Activated CD8-positive, alpha-beta memory T cell treated with anti-CD3 and anti-CD28 coated beads for 36 hours (primary cell): ENCODE results near the gene OSTM1. TPM values are rescaled to one million over a fixed set of nuclear protein-coding genes. Genes with fewer than 3 reads are reported as not detected.

Source experiments
- CTCF ChIA-PET: fragments of 350-600 bp; sonication (Branson Sonifier 250); formaldehyde crosslinking; loops from one replicate; lab custom pipeline; 2021; ENCODE audit warnings: antibody characterized with exemption; lab: Charles Lee
- POLR2A ChIA-PET: fragments of 350-600 bp; sonication (Branson Sonifier 250); formaldehyde crosslinking; loops from one replicate; lab custom pipeline; 2021; ENCODE audit warnings: antibody characterized with exemption; lab: Charles Lee
- total RNA-seq, 2 experiments: library from RNA; stranded (reverse); gene quantifications; one replicate each; pipeline ENCODE4 v1.2.3, GENCODE V29; 2021

Gene OSTM1
- 10 to 100 TPM; 18.9 to 21.9 TPM for total RNA-seq

GRCh38 chr6:108074359-108075144 lies at the start of gene OSTM1:
TSS of gene OSTM1 (minus strand) at chr6:108074741. CDS start at chr6:108074651, 90 bp downstream.
- CTCF ChIA-PET: no interaction called here
- POLR2A ChIA-PET: interaction anchor here (0.8 kb wide), 1 partner anchor 117 kb away, joined by 4 read pairs; no protein-coding TSS in a partner anchor

DNA sequence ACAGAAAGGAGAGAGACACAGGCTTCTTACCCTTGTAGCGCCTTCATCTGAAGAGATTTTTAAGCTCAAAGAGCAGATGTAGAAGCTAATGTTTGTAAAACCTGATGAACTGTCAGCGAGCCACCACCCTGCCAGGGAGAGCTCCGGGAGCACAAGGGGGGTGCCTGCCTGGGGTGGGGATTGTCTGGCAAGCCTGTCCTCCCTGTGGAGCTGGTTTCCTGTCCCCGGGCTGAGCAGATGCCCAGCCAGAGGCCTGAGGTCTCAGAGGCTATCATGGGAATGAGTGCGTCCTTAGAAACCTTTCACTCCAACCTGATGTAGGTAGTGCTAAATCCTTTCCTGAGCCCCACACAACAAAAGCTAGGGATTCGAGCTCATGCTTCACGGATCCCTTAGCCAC lies 49.4 kb upstream of the OSTM1 start:
- CTCF ChIA-PET: no interaction called here
- POLR2A ChIA-PET: no interaction called here

GRCh38 chr6:108123481-108123929 lies 49.0 kb upstream of the OSTM1 start:
- ChIA-PET POLR2A (no interaction called here), CTCF (interaction anchor here (0.6 kb wide), 1 partner anchor 26 kb away, joined by 4 read pairs; no protein-coding TSS in a partner anchor)

GRCh38 chr6:108121612-108122011 lies 47.1 kb upstream of the OSTM1 start:
- CTCF ChIA-PET: interaction anchor here (1.4 kb wide), 1 partner anchor 15 kb away, joined by 3 read pairs; no protein-coding TSS in a partner anchor
- POLR2A ChIA-PET: no interaction called here

GRCh38 chr6:108120311-108120710 lies 45.8 kb upstream of the OSTM1 start:
- CTCF ChIA-PET: interaction anchor here (0.7 kb wide), 1 partner anchor 38 kb away, joined by 4 read pairs; no protein-coding TSS in a partner anchor
- POLR2A ChIA-PET: interaction anchor here (0.6 kb wide), 1 partner anchor 399 kb away, joined by 3 read pairs; no protein-coding TSS in a partner anchor

DNA sequence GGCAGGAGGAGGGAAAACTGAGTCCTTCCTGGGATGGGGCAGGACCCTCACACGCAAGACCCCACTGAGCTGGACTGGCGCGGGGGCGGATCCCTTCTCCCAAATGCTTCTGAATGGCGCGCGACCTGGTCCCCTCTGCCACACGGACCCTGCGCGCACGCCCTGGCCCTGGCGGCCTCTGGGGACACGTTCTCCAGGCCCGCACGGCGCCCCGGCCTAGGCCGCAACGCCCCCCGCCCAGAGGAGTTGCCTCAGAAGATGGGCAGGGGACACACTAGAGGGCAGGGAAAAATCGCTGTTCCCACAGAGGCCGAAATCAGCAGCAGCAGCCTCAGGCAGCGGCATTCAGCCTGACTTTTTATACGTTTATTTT lies 45.2 kb upstream of the OSTM1 start:
- CTCF ChIA-PET: no interaction called here
- POLR2A ChIA-PET: no interaction called here

GRCh38 chr6:108118810-108119768 lies 44.5 kb upstream of the OSTM1 start:
- ChIA-PET POLR2A (interaction anchor here (0.7 kb wide), 1 partner anchor 13 kb away, joined by 4 read pairs; no protein-coding TSS in a partner anchor), CTCF (interaction anchor here (0.6 kb wide), 2 partner anchors 63 to 351 kb away, joined by 3 to 5 read pairs; no protein-coding TSS in a partner anchor)

DNA sequence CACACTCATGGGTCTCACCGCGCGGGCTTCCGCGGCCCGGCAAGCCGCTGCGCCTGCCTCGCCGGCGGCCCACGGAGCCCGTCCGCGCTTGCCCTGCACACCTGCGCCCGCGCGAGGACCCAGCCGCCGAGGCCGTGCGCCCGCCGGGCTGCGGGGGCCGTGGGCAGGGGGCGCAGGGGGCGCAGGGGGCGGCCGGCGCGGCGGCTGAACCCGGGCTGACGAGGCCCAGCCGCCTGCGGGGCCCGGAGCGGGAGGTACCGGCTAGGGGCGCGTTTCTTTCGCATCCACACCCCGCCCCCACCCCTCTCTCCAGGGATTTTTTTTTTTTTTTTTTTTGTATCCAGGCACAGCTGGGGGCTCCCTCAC lies 43.8 kb upstream of the OSTM1 start:
- ChIA-PET CTCF (interaction anchor here (0.6 kb wide), 2 partner anchors 63 to 351 kb away, joined by 3 to 5 read pairs; no protein-coding TSS in a partner anchor), POLR2A (interaction anchor here (0.7 kb wide), 1 partner anchor 14 kb away, joined by 4 read pairs; no protein-coding TSS in a partner anchor)

GRCh38 chr6:108117427-108118358 lies 43.2 kb upstream of the OSTM1 start:
- ChIA-PET POLR2A (no interaction called here), CTCF (interaction anchor here (1.1 kb wide), 1 partner anchor 51 kb away, joined by 3 read pairs; no protein-coding TSS in a partner anchor)

DNA sequence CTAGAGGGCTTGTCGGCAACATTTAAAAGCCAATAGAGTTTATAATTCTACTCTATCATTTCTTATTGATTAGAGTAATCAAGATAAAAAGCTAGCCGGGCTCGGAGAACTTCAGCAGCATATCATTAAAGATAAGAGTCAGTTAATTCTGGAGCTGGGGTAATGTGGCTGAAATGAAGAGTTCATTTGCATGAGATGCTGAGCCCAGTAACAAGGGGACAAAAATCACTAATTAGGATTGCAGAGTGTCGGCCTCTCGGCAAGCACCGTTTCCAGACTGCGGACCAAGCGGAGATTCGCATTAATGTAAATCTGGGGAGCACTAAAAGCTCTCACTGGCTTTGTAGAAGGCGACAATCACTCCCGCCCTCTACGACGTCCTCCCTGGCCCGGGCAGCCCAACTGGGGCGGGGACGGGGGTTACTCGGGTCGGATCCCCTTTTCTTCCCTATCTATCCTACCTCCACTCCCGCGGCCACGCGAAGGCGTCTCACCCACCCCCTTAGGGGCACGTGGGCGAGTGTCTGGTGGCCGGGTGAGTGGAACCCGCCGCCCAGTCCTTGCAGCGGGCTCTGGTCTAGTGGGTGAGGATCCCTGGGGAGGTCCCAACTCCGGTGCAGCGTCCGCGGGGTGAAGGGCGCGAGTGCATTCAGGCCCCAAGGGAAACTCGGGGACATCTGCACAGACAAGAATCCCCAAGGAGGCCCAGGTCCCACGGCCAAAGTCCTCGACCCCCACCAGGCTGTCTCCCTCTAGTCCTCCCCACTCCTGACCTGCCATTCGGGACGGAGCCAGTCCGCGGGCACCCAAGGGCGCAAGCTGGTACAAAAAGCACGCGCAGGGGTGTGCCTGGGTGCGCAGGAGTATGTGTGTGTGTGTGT lies 42.2 kb upstream of the OSTM1 start:
- ChIA-PET POLR2A (no interaction called here), CTCF (interaction anchor here (1.1 kb wide), 1 partner anchor 52 kb away, joined by 3 read pairs; no protein-coding TSS in a partner anchor)

DNA sequence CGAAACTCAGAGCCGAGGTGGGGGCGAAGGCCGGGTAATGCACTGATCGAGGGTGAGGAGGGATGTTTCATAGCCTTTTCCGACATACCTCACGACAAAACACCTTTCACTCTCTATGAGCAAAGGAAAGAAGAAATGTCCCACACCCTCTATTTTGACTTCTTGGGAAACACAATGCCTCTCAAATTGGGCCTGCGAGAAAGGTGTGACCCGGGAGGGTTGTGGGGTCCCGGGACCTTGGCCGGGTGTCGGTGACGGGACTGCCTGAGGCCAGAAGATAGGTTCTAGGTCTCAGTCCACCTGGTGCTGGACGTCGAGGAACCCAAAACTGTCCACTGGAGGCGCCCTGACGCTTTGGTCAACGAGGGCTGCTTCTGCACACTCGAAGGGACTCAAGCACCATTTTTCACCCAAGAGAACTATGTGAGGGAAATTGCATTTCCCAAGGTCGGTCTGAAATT lies 41.1 kb upstream of the OSTM1 start:
- CTCF ChIA-PET: interaction anchor here (1.0 to 1.8 kb wide), 3 partner anchors 53 to 62 kb away, joined by 3 to 5 read pairs (median 4); no protein-coding TSS in a partner anchor
- POLR2A ChIA-PET: no interaction called here

DNA sequence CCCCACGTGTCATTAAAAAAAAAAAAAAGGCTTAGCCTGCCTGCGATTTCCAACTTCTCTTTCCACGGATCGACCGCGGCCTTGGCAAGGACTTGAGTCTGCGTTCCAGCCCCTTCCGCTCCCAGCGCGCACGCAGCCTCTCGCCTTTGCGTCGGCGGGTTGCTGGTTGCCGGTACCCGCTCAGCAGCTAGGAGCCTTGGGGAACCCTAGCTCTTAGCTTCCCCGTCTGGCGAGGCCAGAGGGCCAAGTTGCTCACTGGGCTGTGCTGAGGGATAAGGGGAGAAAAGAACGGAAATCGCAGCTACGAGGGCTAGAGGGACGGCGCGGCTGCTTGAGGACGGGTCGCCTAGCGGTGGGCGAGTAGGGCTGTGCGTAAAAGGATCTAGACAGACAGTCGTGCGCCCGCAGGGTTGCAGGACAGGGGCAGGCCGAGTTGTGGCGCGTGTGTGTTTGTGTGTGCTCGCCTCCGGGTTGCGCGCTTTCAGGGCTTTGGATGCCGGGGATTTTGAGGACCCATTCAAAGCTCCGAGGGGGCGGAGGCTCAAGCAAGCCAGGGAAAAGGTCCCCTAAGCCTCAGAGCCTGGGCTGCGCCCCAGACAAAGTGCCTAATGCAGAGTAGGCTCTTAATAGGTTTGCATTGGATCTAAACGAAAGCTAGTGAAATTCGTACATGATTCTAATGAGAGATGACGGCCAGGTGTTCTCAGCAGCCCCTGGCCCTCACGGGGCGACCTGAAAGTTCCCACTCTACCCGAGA lies 40.5 kb upstream of the OSTM1 start:
- ChIA-PET CTCF (interaction anchor here (0.7 to 1.8 kb wide), 6 partner anchors 47 to 330 kb away, joined by 3 to 5 read pairs (median 4); partner anchors contain the start of gene NR2E1), POLR2A (no interaction called here)

DNA sequence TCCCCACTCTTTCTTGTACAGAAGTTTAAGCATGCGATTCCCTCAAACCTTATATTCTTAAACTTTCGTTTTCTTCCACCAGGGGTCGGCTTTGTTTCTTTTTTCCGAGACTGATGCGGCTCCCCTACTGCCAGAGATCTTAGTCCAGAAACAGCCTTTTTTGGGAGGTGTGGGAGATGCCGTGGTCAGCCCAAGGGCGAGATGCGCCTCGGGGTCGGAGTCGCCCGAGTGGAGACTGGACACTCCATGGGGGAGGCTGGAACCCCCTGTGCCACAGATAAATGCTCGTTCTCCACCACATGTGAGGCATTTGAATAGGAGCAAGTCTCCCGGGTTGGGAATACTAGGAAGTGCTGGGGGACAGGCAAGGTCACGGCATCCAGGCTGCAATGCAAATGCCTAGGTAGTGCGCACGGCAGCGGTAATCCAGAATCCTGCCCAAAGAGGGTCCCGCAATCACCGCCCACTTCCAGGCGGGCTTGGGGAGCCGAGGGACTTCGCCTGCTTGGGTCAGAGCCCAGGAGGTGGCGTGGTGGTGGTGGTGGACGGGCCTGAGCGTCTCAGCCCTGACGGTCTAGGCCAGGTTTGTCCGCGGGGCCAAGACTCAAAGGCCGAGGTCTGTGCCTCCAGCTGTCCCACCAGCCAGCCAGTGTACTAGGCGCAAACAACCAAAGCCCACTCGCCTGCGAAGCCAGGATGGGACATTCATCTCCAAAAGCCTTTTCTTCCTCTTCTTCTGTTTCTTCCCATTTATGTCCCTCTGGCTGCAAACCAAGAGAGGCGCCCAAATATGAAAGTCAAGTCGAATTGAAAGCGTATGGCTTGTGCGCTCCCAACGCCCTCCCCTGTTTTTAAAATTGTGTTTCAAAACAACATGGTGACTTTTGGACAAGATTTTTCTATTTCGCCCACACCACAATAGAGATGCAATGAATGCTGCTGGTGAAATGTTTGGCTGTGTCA lies 39.3 kb upstream of the OSTM1 start:
- POLR2A ChIA-PET: no interaction called here
- CTCF ChIA-PET: interaction anchor here (1.3 to 1.8 kb wide), 5 partner anchors 49 to 378 kb away, joined by 3 to 5 read pairs (median 3); partner anchors contain the start of gene NR2E1

DNA sequence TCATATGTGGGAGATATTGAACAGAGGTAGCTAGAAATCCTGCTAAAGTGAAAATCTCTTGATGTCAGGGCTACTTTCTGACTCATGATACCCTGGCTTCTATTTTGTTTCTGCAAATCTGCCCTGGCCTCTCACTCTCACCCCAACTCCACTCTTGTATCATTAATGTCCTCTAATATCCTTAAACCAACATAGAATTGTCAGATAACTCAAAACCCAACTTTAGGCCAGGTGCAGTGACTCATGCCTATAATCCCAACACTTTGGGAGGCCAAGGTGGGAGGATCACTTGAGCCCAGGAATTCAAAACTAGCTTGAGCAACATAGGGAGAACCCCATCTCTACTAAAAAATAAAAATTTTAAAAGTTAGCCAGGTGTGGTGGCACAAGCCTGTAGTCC lies 33.8 kb upstream of the OSTM1 start:
- ChIA-PET POLR2A (no interaction called here), CTCF (no interaction called here)

- CTCF ChIA-PET: no interaction called here
- POLR2A ChIA-PET: no interaction called here
Measured at GRCh38 chr6:108107102-108107501, 32.6 kb upstream of the OSTM1 start.
